H9 (cell line): ENCODE data around the gene TRHDE. TPM values are rescaled to one million over a fixed set of nuclear protein-coding genes. Genes with fewer than 3 reads are reported as not detected.

ENCODE experiments used
- DNase-seq: peaks from one replicate; pipeline ENCODE4 v3.0.0-alpha.2; 2017
- H2AFZ ChIP-seq: one replicate; pipeline ENCODE4 v1.6.1; 2013; ENCODE audit warnings: mild to moderate bottlenecking, low read length, control low read depth, moderate library complexity
- H2AK5ac ChIP-seq: 2 replicates; pipeline ENCODE4 v1.6.1; 2013; ENCODE audit warnings: low read length, control low read depth, mixed read lengths; ENCODE audit not compliant: insufficient read length
- H2BK120ac ChIP-seq: one replicate; pipeline ENCODE4 v1.6.1; 2013; ENCODE audit warnings: low read depth, mild to moderate bottlenecking, low read length, control low read depth, inconsistent platforms; ENCODE audit not compliant: poor library complexity, severe bottlenecking
- H2BK12ac ChIP-seq: 2 replicates; pipeline ENCODE4 v1.6.1; 2013; ENCODE audit warnings: low read length, control low read depth, mixed read lengths, low read depth; ENCODE audit not compliant: insufficient read length
- H2BK15ac ChIP-seq: 2 replicates; pipeline ENCODE4 v1.6.1; 2013; ENCODE audit warnings: low read depth, low read length, control low read depth
- H2BK20ac ChIP-seq: one replicate; pipeline ENCODE4 v1.6.1; 2013; ENCODE audit warnings: low read depth, mild to moderate bottlenecking, low read length, control low read depth, inconsistent platforms; ENCODE audit not compliant: poor library complexity, severe bottlenecking
- H2BK5ac ChIP-seq: 2 replicates; pipeline ENCODE4 v1.6.1; 2013; ENCODE audit warnings: low read length, control low read depth, mixed read lengths; ENCODE audit not compliant: insufficient read length
- H3K14ac ChIP-seq: 2 replicates; pipeline ENCODE4 v1.6.1; 2013; ENCODE audit warnings: low read length, control low read depth; ENCODE audit not compliant: insufficient read depth
- H3K18ac ChIP-seq: 2 replicates; pipeline ENCODE4 v1.6.1; 2013; ENCODE audit warnings: low read depth, mild to moderate bottlenecking, mixed read lengths, low read length, control low read depth; ENCODE audit not compliant: insufficient read length
- H3K23ac ChIP-seq: 2 replicates; pipeline ENCODE4 v1.6.1; 2013; ENCODE audit warnings: low read length, control low read depth, mixed read lengths, low read depth; ENCODE audit not compliant: insufficient read length
- H3K23me2 ChIP-seq: 2 replicates; pipeline ENCODE4 v1.6.1; 2013; ENCODE audit warnings: low read depth, mild to moderate bottlenecking, mixed read lengths, low read length, control low read depth; ENCODE audit not compliant: insufficient read length, poor library complexity, severe bottlenecking
- H3K27ac ChIP-seq: 2 replicates; pipeline ENCODE4 v1.5.1; 2013; ENCODE audit warnings: low read length, control low read depth, mixed read lengths, low read depth; ENCODE audit not compliant: insufficient read length
- H3K27me3 ChIP-seq: 2 replicates; pipeline ENCODE4 v1.6.1; 2013; ENCODE audit warnings: low read length, control low read depth, inconsistent platforms; ENCODE audit not compliant: insufficient read depth
- H3K4ac ChIP-seq: 2 replicates; pipeline ENCODE4 v1.6.1; 2013; ENCODE audit warnings: low read depth, mild to moderate bottlenecking, control low read depth, inconsistent platforms, low read length, moderate library complexity
- H3K4me1 ChIP-seq: 2 replicates; pipeline ENCODE4 v1.6.1; 2013; ENCODE audit warnings: low read length, control low read depth, inconsistent platforms; ENCODE audit not compliant: insufficient read depth
- H3K4me2 ChIP-seq: 2 replicates; pipeline ENCODE4 v1.6.1; 2013; ENCODE audit warnings: low read length, control low read depth, mixed read lengths; ENCODE audit not compliant: insufficient read length, insufficient read depth
- H3K56ac ChIP-seq: 2 replicates; pipeline ENCODE4 v1.6.1; 2013; ENCODE audit warnings: low read depth, mild to moderate bottlenecking, mixed read lengths, low read length, control low read depth; ENCODE audit not compliant: insufficient read length
- H3K79me1 ChIP-seq: 2 replicates; pipeline ENCODE4 v1.6.1; 2013; ENCODE audit warnings: low read depth, mild to moderate bottlenecking, moderate library complexity, low read length, control low read depth, inconsistent platforms; ENCODE audit not compliant: insufficient read depth, poor library complexity, severe bottlenecking
- H3K79me2 ChIP-seq: 2 replicates; pipeline ENCODE4 v1.6.1; 2013; ENCODE audit warnings: low read length, control low read depth, inconsistent platforms; ENCODE audit not compliant: insufficient read depth
- H3K9ac ChIP-seq: 2 replicates; pipeline ENCODE4 v1.6.1; 2013; ENCODE audit warnings: low read length, control low read depth, mixed read lengths; ENCODE audit not compliant: insufficient read length; ENCODE audit errors: extremely low read depth
- H3K9me3 ChIP-seq: one replicate; pipeline ENCODE4 v1.6.1; 2013; ENCODE audit warnings: low read depth, low read length, inconsistent platforms; ENCODE audit not compliant: control insufficient read depth
- H3T11ph ChIP-seq: one replicate; pipeline ENCODE4 v1.6.1; 2013; ENCODE audit warnings: mild to moderate bottlenecking, low read length, control low read depth, inconsistent platforms
- H4K20me1 ChIP-seq: one replicate; pipeline ENCODE4 v1.6.1; 2013; ENCODE audit not compliant: control insufficient read depth, insufficient read length, insufficient read depth
- H4K5ac ChIP-seq: 2 replicates; pipeline ENCODE4 v1.6.1; 2013; ENCODE audit warnings: low read depth, mild to moderate bottlenecking, mixed read lengths, low read length, control low read depth; ENCODE audit not compliant: insufficient read length
- H4K8ac ChIP-seq: replicated peaks from 2 replicates; pipeline ENCODE4 v1.6.1; 2013; ENCODE audit warnings: low read length, control low read depth, mixed read lengths, low read depth; ENCODE audit not compliant: insufficient read length
- H4K91ac ChIP-seq: 2 replicates; pipeline ENCODE4 v1.6.1; 2013; ENCODE audit warnings: low read depth, mild to moderate bottlenecking, moderate library complexity, mixed read lengths, low read length, control low read depth; ENCODE audit not compliant: insufficient read length
- H3K27ac Mint-ChIP-seq, 3 experiments: 2 replicates in 2 of 3; 3 replicates in 1 of 3; pipeline ENCODE4 v1.8.0; 2020 to 2021; ENCODE audit warnings: mixed read lengths in 3 of 3, mild to moderate bottlenecking in 1 of 3, moderate library complexity in 1 of 3
- H3K27me3 Mint-ChIP-seq: 2 replicates; pipeline ENCODE4 v1.8.0; 2021; ENCODE audit warnings: low read depth, mild to moderate bottlenecking, moderate library complexity, mixed read lengths
- H3K36me3 Mint-ChIP-seq, 3 experiments: 2 replicates in 2 of 3; 3 replicates in 1 of 3; pipeline ENCODE4 v1.8.0; 2020 to 2021; ENCODE audit warnings: low read depth in 3 of 3, mixed read lengths in 3 of 3; ENCODE audit not compliant: insufficient read depth in 1 of 3
- H3K4me1 Mint-ChIP-seq, 2 experiments: 2 replicates each; pipeline ENCODE4 v1.8.0; 2020; ENCODE audit warnings: mixed read lengths in 2 of 2
- H3K4me3 Mint-ChIP-seq, 2 experiments: 2 replicates in 1 of 2; 3 replicates in 1 of 2; pipeline ENCODE4 v1.8.0; 2020 to 2021; ENCODE audit warnings: mild to moderate bottlenecking in 2 of 2, mixed read lengths in 2 of 2, moderate library complexity in 1 of 2
- H3K9me3 Mint-ChIP-seq, 2 experiments: 2 replicates in 1 of 2; 3 replicates in 1 of 2; pipeline ENCODE4 v1.8.0; 2020; ENCODE audit warnings: mild to moderate bottlenecking in 2 of 2, mixed read lengths in 2 of 2, moderate library complexity in 1 of 2
- total RNA-seq: library from RNA; stranded (reverse); gene quantifications from 2 replicates; pipeline ENCODE4 v1.2.1, GENCODE V29; 2021
- TF ChIP-seq, protein P1 (sequence below): fragments of 200-600 bp; sonication (generic); conservative IDR thresholded peaks from 3 replicates; pipeline ENCODE4 v1.8.0; 2021; ENCODE audit warnings: antibody characterized with exemption, mild to moderate bottlenecking

TRHDE gene
- total RNA-seq, 1 experiment from 2014 or later = 1.0 TPM

DNA sequence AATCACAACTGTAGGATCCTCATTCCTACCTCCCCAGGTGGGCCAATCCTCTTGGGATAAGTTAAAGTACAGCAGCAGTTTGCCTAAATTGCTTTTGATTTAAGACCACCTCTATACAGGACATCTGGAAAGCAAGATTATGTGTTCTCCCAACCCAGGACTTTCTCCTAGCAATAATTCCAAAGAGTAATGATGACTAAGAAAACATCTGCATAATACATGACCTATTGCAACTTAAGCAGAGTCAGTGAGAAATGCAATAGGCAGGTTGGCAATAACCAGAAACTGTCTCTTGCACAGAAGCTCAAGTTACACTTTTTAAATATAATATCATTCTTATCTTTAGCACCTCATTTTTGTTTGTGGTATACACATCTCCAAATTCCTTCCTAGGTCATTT is 275.4 kb downstream of the TRHDE start:
- no peaks in the 10 kb centered on the region for H4K20me1 ChIP-seq
- no peak overlapping the region for H3K4ac ChIP-seq
- H3K27me3 ChIP-seq = no peaks in the 10 kb centered on the region
- Mint-ChIP-seq H3K4me3 (no peak overlapping the region), H3K36me3 (no peaks in the 10 kb centered on the region), H3K27ac (no peak overlapping the region; a peak in 1 of 7 replicates), H3K9me3 (no peaks in the 10 kb centered on the region), H3K27me3 (no peaks in the 10 kb centered on the region), H3K4me1 (peaks cover 6 to 15% of the 10 kb centered on the region in 2 experiments)
- H2AK5ac ChIP-seq = no peak overlapping the region
- H2BK120ac ChIP-seq = no peak overlapping the region
- no peak overlapping the region for H3K4me2 ChIP-seq
- H3K18ac ChIP-seq = no peak overlapping the region
- H3K4me1 ChIP-seq = no peaks in the 10 kb centered on the region; the same call in 1 of the 2 replicates
- H3K27ac ChIP-seq = no peak overlapping the region
- H2BK15ac ChIP-seq = no peak overlapping the region
- H4K91ac ChIP-seq = no peak overlapping the region
- H2BK5ac ChIP-seq = no peak overlapping the region
- no peak overlapping the region for H2BK12ac ChIP-seq
- DNase-seq = no peak
- H3K23ac ChIP-seq = no peak overlapping the region
- H3K14ac ChIP-seq = no peak overlapping the region
- no peak overlapping the region for H3K56ac ChIP-seq
- H3K23me2 ChIP-seq = no peaks in the 10 kb centered on the region
- no peak overlapping the region for H4K5ac ChIP-seq
- H3K9me3 ChIP-seq = no peaks in the 10 kb centered on the region
- no peak overlapping the region for H2BK20ac ChIP-seq
- H3T11ph ChIP-seq = no peak overlapping the region
- no peak overlapping the region for H2AFZ ChIP-seq
- no peak overlapping the region for H3K9ac ChIP-seq
- TF ChIP-seq, protein P1, sequence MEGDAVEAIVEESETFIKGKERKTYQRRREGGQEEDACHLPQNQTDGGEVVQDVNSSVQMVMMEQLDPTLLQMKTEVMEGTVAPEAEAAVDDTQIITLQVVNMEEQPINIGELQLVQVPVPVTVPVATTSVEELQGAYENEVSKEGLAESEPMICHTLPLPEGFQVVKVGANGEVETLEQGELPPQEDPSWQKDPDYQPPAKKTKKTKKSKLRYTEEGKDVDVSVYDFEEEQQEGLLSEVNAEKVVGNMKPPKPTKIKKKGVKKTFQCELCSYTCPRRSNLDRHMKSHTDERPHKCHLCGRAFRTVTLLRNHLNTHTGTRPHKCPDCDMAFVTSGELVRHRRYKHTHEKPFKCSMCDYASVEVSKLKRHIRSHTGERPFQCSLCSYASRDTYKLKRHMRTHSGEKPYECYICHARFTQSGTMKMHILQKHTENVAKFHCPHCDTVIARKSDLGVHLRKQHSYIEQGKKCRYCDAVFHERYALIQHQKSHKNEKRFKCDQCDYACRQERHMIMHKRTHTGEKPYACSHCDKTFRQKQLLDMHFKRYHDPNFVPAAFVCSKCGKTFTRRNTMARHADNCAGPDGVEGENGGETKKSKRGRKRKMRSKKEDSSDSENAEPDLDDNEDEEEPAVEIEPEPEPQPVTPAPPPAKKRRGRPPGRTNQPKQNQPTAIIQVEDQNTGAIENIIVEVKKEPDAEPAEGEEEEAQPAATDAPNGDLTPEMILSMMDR = no peak
- H3K79me1 ChIP-seq = no peaks in the 10 kb centered on the region
- H4K8ac ChIP-seq = no peak overlapping the region
- H3K79me2 ChIP-seq = no peaks in the 10 kb centered on the region
